Activated T-cell treated with anti-CD3 and anti-CD28 coated beads, Interleukin-2, amount 50 U/mL, for 1 hour (primary cell): Measurements from ENCODE around the gene DSC1.

Experiments used
- DNase-seq: peaks from one replicate; pipeline ENCODE4 v3.0.0-alpha.2; 2020

Gene DSC1

DNA sequence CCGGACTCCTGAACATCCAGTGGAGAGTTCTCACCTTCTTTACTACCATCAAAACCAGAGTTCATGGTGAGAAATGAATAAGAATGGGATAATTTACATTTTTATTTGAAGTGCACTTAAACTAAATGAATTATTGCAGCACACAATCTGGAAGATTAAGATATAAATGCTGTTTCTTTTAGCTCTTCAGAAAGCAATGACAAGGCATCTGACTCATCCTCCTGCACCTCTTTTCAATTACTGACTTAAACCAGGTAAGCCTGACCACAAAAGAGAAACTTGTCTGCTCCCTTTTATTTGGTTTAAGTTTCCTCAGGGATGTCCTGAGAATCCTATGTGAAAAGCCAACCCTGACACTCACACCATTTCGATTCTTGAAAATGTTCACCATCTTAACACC lies 59.7 kb downstream of the DSC1 start:
- no peak for DNase-seq

DNA sequence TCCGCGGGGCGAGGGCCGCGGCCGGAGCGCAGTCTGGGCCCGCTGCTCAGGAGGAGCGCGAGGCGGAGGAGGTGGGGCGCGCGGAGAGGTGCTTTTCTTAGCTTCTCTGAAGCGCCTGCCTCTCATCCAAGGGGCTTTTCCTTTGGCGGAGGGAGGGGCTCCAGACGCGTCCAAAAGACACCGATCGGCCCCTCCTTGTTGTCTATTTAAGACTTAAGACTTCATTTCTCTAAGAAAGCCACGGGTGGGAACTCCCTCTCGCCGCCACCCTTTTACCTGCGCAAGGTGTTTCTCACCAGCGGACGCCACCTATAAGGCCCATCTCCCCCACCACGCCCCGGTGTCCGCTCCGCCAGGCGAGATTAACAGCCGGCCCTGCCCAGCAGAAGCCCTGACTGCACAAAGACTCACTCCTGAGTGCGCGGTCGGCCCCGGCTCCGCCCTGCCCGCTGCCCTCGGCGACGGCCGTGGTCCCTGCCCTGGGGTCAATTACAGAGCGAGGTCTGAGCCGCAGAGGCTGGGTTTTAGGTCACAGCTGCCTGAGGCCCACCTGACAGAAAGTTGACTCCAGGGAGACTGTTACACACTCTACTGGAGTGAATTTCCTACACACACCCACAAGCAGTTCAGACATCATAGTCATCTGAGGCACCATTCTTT lies 60.5 kb downstream of the DSC1 start, which contains the start of gene DSC2:
TSS of gene DSC2 (minus strand) at position 397 of the 660 bp plus-strand sequence. CDS start 450 bp downstream, outside the sequence.
- no peak for DNase-seq

DNA sequence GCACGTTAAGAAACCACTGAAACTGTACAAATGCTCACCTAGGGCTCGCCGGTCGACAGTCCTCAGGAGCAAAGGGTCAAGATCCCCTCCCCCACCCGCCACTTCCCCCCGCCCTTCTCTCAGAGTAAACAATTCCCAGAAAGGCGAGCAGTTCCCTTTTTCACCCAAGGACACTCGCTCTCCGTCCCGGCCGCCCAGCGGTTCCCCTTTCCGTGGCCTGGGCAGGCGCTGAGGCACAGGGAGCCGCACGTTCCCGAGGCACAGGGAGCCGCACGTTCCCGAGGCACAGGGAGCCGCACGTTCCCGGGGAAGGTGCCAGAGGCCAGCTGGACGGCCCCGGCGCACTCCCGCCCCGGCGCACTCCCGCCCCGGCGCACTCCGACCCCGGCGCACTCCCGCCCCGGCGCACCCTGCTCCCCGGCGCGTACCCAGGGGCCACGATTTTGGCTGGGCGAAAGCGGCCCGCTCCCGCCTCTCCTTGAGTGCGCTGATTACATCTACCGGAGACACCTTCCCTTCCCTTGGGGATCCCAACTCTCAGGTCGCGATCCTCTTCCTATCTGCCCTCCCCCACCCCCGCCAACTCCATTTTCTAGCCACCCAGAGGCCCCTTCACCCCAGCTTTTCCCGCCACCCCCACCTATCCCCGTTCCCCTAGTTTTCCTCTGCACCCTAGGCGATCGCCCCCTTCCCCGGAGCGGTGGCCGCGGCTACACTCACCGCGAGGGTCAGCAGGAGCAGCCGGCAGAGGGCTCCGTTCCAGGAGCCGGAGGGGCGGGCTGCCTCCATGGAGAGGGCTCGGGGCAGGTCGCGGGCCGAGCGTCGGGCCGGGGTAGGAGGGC lies 61.3 kb downstream of the DSC1 start:
- DNase-seq, result no peak

DNA sequence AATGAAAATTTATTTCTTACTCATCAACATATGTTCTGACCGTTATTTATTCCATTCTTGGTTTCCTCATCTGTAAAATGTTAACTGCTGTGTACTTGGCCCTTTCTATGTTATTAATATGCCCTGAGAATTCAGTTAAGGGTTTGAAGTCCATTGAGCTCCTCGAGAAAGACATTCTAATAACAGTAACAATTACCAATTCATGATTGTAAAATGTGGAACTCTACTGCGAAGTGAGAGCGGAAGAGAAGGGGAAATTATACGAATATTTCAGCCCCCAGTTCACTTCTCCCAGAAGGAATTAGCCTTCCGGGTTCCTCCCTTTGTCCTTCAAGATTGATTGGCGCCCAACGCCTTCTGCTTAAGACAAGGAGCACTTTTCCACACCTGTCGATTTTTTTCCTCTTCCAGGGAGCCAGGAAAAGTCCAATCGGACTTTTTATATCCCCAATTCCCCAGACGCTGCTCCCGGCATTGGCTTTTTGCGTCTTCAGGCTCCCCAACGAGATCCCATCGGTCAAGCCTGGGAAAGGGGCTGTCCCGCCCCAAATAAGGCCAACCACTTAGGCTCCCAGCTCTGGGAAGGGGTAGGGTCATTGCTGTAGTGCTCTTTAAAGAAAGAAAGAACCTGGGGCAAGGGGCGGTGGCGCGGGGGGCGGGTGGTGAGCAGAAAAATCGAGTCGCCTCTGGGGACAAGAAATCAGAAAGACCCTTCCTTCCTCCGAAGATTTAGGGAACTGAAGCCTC lies 62.0 kb downstream of the DSC1 start:
- no peak for DNase-seq

DNA sequence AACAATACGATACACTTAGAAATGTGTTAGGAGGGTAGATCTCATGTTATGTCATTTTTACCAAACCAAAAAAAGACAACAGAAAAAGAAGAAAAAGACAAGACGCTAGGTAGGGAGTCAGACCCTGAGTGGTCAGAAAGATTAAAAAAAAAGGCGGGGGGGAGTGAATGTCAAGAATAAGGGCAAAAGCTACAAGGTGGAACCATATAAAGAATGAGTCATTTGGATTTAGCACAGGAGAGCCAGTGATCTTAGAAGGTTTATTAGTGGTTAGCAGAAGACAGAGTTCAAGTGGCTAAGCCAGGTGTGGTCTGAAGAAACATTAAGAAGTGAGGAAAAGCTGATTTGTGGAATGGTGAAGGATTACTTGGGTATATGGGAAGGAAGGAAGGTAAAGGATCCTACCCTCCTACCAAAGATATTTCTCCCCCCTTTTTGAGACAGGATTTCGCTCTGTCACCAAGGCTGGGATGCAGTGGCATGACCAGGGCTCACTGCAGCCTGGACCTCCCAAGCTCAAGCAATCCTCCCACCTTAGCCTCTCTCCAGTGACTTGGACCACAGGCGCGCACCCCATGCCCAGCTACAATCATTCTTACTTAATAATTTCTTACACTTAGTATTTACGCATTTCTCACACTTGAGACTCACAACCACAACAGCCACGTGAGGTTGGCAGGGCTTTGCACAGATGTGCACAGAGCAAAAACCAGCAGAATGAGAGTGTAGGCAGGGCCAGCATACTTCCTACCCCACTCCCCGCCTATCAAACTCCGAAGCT lies 63.0 kb downstream of the DSC1 start:
- no peak for DNase-seq

DNA sequence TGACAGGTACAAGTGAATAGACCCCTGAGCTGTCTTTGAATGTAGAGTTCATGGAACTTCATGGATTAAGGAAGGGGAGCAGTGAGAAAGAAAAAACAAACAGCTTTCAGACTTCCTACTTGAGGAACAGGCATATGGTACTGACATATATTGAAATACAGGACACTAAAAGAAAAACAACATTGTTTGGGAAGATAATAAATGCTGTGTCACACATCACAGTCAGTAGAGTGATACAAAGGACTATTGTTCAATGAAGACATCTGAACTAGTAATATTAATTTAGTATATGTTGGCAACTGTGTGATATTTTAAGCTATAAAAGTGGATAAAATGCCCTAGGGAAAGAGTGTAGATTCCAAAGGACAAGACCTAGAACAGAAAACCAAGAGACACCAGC lies 63.8 kb downstream of the DSC1 start:
- no peak for DNase-seq

DNA sequence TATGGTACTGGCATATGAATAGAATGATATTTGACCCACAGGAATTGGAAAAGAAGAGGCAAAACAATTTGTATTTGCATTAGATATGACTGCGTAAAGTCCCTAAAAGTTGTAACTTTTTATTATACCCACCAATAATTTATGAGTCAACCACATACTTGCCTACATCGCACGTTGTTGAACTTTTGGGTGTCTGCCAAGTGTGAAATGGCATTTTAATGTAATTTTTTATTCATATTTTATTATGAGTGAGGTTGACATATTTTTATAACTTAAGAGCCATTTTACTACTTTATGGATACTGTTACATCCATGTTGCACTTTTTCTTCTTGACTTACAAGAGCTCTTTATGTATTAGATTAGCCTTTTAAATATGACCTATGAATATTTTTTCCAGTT lies 65.0 kb downstream of the DSC1 start:
- DNase-seq, result no peak

DNA sequence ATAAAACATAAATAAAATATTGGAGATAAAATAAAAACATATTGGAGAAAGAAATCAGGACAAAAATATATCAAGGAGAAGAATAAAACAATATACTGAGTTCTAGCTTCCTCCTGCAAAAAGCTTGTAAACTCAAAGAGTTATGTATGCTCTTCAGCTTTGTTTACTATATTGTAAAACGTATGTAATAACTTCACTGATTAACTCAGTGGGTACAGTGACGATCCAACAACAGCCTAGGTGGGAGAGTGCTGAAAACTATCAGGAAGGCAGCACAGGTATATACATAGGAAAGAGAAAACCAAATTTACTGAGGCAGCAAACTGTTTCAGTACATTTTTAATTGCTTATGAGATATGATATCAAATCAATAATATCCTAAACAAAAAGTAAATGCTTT lies 68.8 kb downstream of the DSC1 start:
- no peak for DNase-seq

DNA sequence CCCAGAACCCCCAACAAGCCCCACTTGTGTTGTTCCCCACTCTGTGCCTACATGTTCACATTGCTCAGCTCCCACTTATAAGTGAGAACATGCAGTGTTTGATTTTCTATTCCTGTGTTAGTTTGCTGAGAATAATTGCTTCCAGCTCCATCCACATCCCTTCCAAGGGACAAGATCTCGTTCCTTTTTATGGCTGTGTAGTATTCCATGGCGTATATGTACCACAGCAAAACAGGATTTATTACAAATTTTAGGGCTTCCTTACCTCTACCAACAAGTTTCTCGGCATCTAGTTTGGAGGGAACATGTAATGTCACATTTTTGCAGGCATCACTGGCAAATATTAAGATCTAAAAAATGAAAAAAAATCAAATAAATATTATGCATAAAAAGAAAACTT lies 69.4 kb downstream of the DSC1 start:
- DNase-seq, result no peak

DNA sequence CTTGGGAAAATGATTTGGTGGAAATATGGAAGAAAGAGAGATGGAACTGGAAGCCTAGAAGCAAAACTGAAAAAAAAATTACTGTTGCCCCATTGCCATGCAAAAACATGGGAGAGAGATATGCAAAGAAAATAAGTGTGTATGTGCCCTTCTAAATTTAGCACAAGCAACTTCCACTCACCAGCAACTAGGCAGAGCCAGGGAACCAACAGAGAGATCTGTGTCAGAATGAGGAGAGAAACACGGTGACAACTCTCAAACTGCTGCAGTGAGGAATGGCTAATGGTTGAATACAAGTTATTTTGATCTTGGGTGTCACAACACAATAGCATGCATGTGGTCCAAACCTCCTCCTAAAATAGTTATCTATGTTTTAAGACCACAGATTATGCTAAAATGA lies 71.3 kb downstream of the DSC1 start:
- DNase-seq, result no peak

DNA sequence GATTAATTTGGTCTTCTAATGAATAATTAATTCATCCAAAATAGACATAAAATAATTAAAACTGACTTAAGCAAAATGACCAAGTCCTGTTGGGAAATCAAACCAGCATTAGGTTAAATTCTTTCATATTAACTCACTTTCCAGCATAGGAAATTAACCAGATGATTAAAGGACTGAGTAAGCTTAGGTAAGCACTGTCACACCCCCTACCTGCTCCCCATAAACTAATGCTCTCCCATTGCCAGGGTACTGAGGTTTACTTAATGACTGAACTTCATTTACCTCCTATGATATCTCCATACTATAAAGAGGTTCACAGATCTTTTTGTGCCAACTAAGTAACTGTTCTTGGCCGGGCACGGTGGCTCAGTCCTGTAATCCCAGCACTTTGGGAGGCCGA lies 74.1 kb downstream of the DSC1 start:
- DNase-seq, result no peak

DNA sequence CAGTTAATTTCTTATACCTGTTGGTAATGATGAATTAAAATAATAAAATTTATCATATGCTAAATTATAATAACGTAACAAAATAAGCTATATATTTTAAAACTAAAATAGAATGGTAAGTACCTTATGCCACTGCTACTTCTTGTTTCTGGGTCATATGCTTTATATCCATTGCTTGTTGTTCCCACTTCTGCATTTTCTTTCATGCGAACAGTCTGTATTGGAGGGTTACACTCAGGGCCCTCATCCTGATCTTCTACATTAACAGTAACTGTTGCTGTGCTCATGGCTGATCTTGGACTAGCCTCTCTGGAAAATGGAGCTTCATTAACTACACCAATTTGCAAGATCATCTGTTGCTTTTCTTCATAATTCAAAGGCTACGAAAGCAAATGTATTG lies 82.7 kb downstream of the DSC1 start:
- no peak for DNase-seq
